GM19467 (cell line): ENCODE measurements around the gene SH3BGR.

Source experiments
- ATAC-seq: cut with Tn5 transposase; IDR thresholded peaks from one replicate; pipeline ENCODE4 v1.9.1; 2021; ENCODE audit warnings: mild to moderate bottlenecking, moderate library complexity; ENCODE audit not compliant: unreplicated experiment

SH3BGR gene

DNA sequence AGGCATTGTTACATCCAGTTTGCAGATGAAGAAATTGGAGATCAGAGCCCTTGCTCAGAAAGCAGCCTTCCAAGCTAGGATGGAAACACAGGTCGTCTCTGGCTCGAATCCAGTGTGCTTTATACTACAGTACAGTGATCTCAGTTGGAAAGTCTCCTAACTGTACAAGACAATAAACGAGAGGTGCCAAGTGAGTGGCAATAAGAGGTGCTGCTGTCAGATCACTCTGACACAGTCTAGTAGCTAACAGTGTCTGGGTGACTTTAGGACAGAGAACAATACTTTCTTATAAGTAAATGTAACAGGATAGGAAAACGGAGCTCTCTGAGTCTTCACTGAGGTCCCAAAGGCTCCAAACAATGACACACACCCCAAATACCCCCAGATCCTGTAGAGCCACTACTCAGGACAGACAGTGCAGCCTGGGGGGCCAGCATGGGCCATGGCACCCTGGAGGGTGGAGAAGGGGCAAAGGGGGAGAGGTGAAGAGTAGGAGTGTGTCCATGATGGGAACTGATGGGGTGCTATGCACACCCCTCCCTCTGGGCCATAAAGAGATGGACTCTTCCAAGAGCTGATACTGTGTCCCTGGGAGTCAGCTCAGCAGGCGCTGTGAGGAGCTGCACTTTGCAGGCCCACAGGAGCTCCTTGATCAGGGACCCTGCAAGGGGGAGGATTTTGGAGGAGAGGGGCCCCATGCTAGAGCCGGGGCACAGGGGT lies 3.3 kb downstream of the SH3BGR start:
- ATAC-seq: no peak

DNA sequence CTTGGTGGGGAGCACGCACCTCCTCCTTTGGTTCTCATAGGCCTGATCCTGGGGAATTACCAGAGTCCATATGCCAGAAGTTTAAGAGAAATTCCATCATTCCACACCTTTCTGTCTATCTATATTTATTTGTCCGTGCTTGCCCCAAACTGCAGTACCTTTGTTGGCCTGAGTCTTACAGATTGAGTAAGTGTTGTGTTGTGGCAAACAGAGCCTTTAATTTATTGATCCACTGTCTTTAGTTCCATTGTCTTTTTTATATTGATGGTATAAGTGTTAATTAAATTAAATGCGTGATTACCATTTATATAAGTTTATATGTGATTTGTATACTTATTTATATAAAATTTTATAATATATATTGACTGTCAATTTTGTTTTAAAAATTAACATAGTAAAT lies 4.9 kb downstream of the SH3BGR start:
- no peak for ATAC-seq

DNA sequence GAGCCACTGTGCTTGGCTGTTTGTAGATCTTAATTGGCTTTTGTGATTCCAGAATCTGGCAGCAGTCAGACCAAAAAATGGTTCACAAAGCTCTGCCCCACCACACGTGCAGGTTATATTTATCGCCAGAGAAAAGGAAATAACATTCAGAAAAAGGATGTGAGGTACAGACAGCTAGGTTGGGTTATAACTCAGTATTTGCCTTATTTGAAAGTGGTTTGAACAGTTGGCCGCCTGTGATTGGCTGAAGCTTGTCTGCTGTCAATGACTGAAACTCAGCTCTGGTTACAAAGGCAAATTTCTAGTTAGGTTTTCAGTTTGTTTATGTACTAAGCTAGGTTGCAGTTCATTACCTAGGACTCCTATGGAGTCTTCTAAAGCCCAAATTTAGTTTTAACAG lies 9.6 kb downstream of the SH3BGR start:
- peak; percentile 58 for ATAC-seq

DNA sequence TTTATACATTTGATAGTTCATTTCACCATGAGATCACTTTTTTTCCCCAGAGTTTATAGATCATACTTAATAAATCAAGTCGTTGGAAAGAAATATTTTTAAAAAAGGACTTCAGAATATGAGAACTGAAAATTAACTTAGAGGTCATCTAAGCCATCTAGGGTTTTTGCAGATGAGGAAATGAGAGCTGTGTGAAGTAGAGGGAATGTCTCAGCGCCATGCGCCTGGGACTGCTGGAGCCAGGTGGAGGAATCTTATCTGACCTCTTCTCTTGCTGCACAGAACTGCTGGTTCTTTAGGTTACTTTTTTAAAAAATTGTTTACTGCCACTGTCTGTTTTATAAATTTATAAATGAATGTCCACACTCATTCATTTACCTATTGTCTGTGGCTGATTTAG lies 11.5 kb downstream of the SH3BGR start:
- ATAC-seq: no peak

DNA sequence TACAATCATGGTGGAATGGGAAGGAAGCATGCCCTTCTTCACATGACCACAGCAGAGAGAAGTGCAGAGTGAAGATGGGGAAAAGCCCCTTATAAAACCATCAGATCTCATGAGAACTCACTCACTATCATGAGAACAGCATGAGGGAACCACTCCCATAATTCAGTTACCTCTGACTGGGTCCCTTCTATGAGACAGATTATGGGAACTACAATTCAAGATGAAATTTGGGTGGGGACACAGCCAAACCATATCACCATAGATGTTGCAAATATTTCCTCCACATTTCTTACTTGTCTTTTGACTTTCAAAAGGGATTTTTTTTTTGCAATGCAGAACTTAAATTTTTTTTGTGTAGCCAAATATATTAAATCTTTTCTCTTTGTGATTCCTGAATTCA lies 14.8 kb downstream of the SH3BGR start:
- ATAC-seq: no peak

DNA sequence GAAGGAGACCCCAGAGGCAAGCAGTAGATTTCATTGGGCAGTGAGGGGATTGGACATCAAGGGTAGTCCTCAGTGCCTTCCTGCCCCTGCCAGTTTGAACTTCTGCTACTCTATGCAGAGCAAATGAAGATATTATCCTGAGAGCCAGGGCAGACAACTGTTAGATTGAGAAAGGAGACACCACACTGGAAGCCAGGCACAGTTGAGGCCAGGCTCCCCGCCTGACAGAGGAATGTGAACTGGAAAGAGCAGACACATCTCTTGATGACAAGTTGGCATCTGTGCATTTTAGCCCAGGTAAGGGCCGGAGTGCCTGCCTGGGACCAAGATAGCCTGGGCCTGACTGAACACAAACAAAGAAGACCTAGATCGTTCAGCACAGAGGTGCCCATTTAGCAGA lies 16.0 kb downstream of the SH3BGR start:
- no peak for ATAC-seq

DNA sequence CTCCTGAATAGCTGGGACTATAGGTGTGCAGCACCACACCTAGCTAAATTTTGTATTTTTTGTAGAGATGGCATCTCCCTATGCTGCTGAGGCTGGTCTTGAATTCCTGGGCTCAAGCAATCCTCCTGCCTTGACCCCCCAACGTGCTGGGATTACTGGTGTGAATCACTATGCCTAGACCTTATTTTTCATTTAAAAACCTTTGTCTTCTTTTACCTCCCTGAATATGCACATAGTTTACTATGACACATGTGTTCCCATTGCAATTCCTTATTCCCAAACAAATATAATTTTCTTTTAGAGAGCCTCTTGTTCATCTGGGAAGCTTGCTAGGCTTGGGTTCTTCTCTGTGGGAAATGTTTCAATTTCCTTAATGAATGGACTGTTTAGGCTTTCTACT lies 16.8 kb downstream of the SH3BGR start:
- ATAC-seq: no peak

DNA sequence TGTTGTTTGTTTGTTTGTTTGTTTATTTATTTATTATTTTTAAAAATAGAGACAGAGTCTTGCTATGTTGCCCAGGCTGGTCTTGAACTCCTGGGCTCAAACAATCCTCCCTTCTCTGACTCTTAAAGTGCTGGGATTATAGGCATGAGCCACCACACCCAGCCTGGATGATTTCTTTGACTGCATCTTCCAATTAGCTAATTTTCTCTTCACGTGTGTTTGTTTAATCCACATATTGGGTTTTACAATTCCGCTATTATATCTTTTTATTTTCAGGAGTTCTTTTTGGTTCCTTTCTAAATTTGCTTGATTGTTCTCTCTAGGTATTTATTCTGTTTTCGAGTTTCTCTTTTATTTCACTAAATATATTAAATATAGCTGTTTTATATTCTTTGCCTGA lies 19.8 kb downstream of the SH3BGR start:
- ATAC-seq: no peak

DNA sequence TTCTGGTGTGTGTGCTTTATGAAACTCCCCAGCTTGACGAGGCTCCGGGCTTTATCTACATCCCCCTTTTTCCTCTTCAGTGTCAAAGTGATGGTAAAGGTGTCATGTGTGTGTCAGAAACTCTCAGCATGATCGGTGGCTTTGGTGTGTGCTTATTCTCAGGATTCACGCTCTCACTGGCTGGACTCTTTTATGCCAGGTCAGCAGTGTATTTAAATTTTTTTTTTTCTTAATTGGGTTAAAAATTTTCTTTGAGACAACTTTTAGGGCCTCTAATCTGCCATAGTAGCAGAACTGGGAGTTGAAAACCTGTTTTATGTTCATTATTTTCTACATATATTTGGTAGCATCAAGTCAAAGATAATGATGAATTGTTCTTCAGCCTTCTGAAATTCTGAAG lies 21.0 kb downstream of the SH3BGR start:
- ATAC-seq: no peak

DNA sequence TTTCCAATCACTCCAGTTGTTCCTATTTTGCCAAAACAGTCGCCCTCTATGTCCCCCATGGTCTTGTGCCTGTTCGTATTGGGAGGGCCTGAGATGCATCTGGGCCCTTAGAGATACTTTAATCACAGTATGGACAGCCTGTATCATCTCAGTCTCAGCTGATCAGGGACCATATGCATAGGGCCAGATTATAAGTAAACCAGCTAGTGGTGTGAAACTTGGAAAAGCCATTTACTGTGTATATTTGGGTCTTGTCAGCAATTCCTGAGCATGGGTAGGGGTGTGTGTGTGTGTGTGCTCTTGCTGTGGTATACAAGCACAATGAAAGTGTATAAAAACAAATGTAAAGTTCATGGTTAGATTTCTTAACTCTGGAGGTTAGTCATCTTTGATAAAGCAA lies 22.8 kb downstream of the SH3BGR start:
- ATAC-seq: no peak

DNA sequence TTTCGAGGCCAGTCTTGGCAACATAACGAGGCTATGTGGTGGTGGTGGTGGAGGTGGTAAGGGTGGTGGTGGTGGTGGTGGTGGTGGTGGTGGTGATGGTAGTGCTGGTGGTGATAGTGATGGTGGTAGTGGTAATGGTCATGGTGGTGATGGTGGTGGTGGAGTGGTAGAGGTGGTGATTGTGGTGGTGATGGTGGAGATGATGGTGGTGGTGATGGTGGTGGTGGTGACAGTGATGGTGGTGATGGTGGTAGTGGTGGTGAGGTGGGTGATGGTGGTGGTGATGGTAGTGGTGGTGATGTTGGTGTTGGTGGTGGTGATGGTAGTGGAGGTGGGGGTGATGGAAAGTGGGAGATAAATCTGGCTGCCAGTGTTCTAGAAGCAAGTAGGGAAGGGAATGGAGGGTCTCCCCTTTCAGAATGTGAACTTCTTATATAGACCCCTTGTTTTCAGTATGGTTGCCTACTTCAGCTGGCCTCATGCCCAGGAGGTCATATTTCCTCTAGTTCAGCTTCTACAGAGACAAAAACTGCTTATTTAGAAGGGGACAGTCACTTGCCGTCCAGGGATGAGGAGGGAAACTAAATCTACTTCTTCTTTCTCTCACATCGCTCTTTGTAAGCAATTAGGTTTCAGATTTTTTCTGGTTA lies 27.5 kb downstream of the SH3BGR start:
- no peak for ATAC-seq

DNA sequence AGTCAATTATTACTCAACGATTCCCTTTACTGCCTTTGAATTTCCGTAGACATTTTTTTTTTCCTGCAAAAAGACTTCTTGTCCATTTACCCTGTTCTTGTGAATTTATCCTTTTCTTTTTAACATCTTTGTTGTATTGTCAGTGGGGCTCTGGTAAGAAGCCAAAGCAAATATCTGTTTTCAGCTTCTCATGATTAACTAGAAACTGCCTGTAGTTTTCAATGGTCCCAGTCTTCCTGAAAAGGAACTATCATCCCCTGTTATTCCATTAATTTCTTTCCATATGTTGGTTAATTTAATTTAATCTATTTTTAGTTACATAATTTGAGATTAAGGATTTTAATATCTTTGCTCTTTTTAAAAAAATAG lies 28.0 kb downstream of the SH3BGR start:
- ATAC-seq: no peak

DNA sequence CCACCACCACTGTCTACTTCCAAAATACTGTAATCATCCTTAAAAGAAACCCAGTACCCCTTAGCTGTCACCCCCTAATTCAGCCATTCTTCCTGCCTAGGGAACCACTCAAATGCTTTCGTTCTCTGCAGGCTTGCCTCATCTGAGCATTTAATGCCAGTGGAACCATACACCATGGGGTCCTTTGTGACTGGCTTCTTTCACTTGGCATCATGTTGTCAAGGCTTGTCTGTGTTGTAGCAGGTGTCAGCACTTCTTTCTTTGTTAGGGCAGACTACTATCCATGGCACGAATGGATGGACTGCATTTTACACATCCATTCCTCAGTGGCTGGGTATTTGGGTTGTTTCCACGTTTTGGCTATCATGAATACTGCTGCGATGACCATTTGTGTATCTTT lies 28.5 kb downstream of the SH3BGR start:
- no peak for ATAC-seq

DNA sequence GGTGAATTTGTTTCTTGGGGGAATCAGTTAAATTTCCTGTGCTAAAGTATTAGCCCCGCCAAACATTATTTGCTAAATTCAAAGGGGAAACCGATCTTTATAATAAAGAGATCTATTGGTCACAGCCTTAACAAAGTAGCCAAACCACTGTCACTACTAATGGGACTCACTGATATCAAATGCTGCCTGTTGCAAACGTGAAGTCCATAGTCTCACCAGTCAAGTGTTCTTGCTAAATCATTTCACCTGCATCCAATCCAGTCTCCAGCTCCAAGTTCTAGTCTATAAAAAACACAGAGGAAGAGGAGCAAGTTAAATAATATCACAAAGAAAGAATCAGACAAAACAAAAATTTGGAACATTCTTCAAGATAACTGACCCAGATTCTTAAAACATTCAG lies 30.1 kb downstream of the SH3BGR start:
- no peak for ATAC-seq

DNA sequence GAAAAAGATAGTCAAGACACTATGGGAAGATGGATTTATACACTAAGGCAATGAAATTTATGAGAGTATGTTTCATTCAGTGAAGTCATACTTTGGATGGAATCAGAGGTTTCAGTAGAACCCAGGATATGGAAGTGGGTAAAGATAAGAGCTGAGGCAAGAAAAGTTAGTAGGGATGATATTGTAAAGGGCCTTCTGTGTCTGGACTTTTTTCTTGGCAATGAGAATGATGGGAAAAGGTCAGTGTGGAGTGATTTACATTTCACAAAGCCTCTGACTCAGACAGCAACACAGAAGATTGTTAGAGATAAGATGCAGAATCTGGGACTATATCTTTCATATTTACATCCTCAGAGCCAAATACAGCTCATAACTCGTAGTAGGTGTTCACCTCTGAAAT lies 32.1 kb downstream of the SH3BGR start:
- no peak for ATAC-seq

DNA sequence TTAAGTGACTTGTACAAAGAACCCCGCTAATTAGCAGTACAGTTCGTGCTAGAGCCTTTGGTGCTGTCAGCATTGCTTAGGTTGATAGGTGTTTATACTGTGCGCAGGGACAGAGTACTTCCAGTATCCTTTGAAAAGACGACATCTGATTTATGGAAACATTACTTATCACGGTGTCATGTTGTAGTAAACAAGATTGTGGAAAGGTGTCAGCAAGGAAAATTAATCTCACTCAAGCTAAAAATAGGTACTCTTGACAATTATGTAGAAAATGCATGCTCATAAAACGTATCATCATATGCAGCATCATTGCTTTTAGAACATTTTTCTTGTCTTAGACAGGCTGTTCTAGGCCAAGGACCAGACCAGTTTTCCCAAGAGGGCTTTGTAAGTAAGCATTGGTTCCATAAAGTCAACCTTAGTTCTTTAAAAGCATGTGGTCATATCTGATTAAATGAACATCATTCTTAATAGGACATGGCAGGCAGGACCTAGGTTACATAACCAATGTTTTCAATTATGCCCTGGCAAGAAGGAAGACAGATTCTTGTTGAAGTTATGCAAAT lies 33.0 kb downstream of the SH3BGR start:
- ATAC-seq: no peak

DNA sequence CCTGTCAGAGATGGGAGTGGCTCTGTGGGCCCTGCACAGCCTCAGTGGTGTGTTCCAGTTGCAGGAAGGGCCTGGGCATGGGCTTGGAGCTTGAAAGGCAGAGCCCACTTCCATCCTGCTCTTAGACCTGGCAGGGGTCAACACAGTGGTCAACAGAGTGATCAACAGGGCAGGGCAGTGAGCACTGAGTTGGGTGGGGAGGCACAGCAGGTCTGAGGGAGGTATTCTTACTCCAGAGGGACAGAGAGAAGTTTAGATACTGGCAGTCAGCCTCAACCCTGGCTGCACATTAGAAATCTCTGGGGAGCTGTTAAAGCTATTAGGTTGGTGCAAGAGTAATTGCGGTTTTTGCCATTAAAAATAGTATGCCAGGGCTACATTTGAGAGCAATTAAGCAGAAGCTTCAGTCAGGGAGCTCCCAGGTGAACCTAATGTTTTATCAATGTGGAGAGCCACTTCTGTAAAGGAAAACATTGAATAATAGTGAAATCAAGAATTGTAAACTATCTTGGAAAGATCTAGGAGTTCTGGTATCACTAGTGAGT lies 37.7 kb downstream of the SH3BGR start:
- no peak for ATAC-seq

DNA sequence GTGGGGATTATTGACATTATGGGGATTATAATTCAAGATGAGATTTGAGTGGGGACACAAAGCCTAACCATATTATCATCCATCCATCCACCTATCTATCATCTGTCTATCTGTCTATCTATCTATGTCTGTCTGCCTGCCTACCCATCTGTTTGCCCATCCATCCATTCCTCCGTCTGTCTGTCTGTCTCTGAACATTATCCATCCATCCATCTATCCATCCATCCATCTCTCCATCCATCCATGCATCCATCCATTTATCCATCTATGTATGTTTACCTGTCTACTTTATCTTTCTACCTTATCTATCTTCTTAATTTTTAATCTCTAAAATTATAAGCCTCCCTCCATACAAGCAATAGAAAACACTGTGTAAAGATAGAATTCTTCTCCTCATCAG lies 47.4 kb downstream of the SH3BGR start:
- no peak for ATAC-seq

DNA sequence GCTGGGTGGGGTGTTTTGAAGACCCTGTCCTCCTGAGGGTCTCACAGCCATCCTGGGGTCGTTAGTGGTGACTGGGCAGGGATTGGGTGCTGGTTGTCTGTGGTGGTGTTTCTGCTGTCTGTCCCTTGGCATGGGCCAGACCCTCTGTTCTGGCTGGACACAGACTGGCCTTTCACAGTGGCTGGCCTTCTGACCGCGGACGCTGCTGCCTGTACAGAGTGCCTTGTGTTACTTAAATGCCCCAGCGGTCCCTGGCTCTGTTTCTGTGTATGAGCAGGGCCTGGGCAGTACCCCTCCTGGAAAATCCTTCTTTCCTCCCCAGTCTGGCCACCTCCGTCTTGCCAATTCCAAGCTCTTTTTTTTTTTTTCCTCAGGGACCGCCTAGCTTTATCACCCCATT lies 50.9 kb downstream of the SH3BGR start:
- ATAC-seq: no peak

DNA sequence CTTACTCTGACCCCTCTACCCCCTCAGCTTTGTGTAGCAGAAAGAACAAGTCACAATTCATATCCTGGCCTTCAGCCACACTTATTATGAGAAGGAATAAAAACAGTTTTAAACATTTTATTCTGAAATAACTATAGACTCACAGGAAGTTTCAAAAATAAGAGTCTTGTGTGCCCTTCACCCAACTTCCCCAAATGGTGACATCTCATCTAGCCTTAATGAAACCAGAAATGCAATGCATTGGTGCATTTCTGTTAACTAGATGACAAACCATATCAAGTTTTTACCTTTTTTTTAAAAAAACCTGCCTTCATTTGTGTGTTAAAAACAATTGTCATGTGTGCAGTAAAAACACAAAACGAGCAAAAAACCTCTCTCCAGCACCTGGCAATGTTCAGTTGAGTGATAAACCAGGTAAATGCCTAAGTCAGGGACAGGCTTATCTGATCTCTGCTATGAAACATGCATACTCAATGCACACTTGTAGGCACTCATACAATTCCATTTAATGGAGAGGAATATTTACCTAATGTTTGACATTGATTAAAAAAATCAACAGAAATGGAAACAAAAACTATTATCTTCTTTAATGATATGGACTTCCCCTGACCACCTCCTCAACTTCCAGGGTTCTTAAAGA lies 51.5 kb downstream of the SH3BGR start:
- ATAC-seq: no peak

DNA sequence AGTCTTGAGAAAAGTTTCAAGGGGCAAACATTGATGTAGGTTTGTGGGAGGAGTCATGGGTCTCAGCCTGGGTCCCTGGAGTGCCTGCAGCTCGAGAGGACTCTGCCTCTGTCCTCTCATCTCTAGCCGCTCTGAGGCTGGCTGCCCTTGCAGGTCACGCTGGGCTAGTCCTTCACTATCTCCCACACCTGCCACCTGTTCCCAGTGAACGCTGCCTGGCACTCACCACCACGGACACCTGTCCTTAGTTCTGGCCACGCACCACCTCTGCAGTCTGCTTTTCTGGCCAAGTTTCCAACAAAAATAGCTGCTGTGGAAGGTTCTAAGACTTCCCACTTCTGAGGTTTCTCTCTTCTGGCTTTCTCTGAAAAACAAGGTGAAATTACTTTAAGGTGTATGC lies 52.5 kb downstream of the SH3BGR start:
- no peak for ATAC-seq

DNA sequence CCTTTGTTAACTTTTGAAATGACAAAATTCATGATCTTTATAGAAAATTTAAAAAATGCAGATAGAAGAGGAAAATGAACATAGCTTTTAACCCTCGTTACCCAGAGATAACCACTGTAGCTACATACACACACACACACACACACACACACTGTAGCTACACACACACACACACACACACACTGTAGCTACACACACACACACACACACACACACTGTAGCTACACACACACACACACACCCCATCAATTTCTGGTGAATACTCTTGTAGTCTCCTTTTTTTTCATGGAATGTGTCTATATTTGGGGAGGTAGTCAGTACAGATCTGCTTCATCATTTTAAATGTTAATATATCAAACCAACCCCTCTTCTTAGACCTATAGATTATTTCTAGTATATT lies 58.5 kb downstream of the SH3BGR start:
- no peak for ATAC-seq
